ENCODE data around the gene VASH2. TPM values are rescaled to one million over a fixed set of nuclear protein-coding genes. Genes with fewer than 3 reads are reported as not detected.

VASH2 gene
- total RNA-seq, 1 experiment from 2014 or later: not detected

DNA sequence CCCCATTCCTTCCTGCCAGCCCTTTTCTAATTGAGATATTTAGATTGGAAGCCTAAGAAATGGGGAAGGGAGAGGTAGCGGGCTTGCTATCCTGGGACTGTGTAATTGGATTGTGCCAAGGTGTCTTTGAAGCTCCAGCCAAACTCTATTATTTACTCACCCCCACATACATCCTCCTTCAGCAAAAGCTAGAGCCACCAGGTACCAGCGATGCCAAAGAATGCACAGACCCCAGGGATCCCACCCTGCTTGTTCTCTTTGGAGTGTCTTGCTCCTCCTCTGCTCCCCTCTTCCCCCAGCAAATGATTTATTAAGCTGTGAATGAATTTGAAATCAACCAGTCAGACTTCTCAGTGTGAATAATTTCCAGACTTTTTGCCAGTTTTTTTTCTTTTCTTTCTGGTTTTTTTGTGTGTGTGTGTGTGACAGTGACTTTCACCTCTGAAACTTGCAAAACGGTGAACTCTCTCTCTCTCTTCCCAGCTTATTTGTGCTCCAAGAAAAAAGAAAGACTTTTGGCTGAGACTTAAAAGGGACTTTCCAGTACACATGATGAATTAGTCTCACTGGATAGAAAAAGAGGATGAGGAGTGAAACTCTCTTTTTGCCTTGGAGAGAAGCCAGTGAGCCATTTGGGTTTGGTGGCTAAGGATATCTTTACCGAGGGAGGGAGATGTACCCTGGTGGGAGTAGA is 1.8 kb downstream of the VASH2 start:
- Mint-ChIP-seq H3K9me3 (ENCODE audit: unreplicated experiment) (no peaks in the 10 kb centered on the region), H3K36me3 (ENCODE audit: insufficient read depth, unreplicated experiment) (no peaks in the 10 kb centered on the region), H3K27ac (ENCODE audit: low read depth, unreplicated experiment) (no peak overlapping the region), H3K27me3 (ENCODE audit: insufficient read depth, unreplicated experiment) (peaks cover 33% of the 10 kb centered on the region), H3K4me1 (ENCODE audit: insufficient read depth, unreplicated experiment) (no peaks in the 10 kb centered on the region), H3K4me3 (ENCODE audit: unreplicated experiment) (peak overlapping the region; percentile 21)
- no peak for DNase-seq (ENCODE audit: unreplicated experiment)
- TF ChIP-seq, protein P1, sequence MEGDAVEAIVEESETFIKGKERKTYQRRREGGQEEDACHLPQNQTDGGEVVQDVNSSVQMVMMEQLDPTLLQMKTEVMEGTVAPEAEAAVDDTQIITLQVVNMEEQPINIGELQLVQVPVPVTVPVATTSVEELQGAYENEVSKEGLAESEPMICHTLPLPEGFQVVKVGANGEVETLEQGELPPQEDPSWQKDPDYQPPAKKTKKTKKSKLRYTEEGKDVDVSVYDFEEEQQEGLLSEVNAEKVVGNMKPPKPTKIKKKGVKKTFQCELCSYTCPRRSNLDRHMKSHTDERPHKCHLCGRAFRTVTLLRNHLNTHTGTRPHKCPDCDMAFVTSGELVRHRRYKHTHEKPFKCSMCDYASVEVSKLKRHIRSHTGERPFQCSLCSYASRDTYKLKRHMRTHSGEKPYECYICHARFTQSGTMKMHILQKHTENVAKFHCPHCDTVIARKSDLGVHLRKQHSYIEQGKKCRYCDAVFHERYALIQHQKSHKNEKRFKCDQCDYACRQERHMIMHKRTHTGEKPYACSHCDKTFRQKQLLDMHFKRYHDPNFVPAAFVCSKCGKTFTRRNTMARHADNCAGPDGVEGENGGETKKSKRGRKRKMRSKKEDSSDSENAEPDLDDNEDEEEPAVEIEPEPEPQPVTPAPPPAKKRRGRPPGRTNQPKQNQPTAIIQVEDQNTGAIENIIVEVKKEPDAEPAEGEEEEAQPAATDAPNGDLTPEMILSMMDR (IDR thresholded peaks at IDR 0.05; ENCODE audit: unreplicated experiment): no peak
- intact Hi-C loops (cut with micrococcal nuclease): loop anchor here (2.0 kb wide), 1 partner anchor 43 kb away; no protein-coding TSS in a partner anchor
- ChIA-PET POLR2A (interaction anchor here (0.9 to 2.3 kb wide), 2 partner anchors 94 to 161 kb away, joined by 4 to 10 read pairs; partner anchors contain the start of genes FLVCR1, NSL1 and TATDN3), CTCF (interaction anchor here (0.5 to 1.6 kb wide), 4 partner anchors 11 to 95 kb away, joined by 3 to 5 read pairs (median 3); no protein-coding TSS in a partner anchor)
- BruUV-seq (replicated peaks): no TSS peak

DNA sequence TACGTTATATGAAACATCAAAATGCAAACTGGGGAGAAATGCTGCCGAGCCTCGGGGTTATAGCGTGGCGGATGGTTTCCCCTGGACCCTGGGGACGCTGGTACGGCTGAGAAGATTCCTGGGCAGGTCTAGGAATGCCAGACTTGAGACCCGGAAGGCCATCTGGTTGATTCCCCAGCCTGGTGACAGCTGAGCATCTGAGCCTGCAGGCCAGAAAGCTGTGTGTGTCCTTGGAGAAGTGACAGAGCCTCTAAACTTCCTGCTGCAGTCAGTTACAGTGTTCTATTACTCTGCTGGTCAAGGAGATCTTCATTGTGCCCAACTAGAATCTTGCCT is 2.3 kb downstream of the VASH2 start:
- POLR2A ChIA-PET: interaction anchor here (0.9 kb wide), 1 partner anchor 161 kb away, joined by 4 read pairs; the partner anchor contains the start of genes NSL1 and TATDN3
- Mint-ChIP-seq H3K4me3 (ENCODE audit: unreplicated experiment) (no peak overlapping the region), H3K9me3 (ENCODE audit: unreplicated experiment) (no peaks in the 10 kb centered on the region), H3K27ac (ENCODE audit: low read depth, unreplicated experiment) (no peak overlapping the region), H3K36me3 (ENCODE audit: insufficient read depth, unreplicated experiment) (no peaks in the 10 kb centered on the region), H3K4me1 (ENCODE audit: insufficient read depth, unreplicated experiment) (no peaks in the 10 kb centered on the region), H3K27me3 (ENCODE audit: insufficient read depth, unreplicated experiment) (peaks cover 33% of the 10 kb centered on the region)
- DNase-seq (ENCODE audit: unreplicated experiment): no peak
- TF ChIP-seq, protein P1 (IDR thresholded peaks at IDR 0.05; ENCODE audit: unreplicated experiment): no peak
- BruUV-seq (replicated peaks): no TSS peak
- intact Hi-C loops (cut with micrococcal nuclease): no loop called here
- CTCF ChIA-PET: no interaction called here

DNA sequence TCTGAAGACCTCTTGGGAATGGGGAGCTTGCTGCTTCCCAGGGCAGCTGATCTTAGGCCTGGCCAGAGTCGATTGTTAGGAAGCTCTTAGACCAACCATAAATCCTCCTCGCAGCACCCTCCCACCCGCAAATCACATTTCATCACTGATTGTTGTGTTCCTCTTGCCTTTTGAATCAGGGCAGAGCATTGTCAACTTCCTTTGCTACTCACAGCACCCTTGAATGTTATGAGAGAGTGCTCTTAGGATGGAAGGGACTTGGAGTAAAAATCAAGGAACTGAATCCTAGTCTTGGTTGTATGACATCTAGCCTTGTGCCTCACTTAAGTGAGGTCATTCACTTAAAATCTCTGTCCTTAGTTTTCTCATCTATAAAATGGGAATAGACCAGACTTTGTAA is 3.0 kb downstream of the VASH2 start:
- no peaks in the 10 kb centered on the region for H3K36me3 Mint-ChIP-seq (ENCODE audit: insufficient read depth, unreplicated experiment)
- ChIA-PET CTCF (interaction anchor here (1.0 to 1.8 kb wide), 7 partner anchors 12 to 204 kb away, joined by 4 to 8 read pairs (median 4); no protein-coding TSS in a partner anchor), POLR2A (interaction anchor here (1.0 to 1.1 kb wide), 2 partner anchors 10 to 25 kb away, joined by 3 read pairs; no protein-coding TSS in a partner anchor)
- no peak overlapping the region for H3K27ac Mint-ChIP-seq (ENCODE audit: low read depth, unreplicated experiment)
- H3K9me3 Mint-ChIP-seq (ENCODE audit: unreplicated experiment): no peaks in the 10 kb centered on the region
- BruUV-seq (replicated peaks): no TSS peak
- intact Hi-C loops (cut with micrococcal nuclease): no loop called here
- H3K27me3 Mint-ChIP-seq (ENCODE audit: insufficient read depth, unreplicated experiment): peaks cover 33% of the 10 kb centered on the region
- H3K4me1 Mint-ChIP-seq (ENCODE audit: insufficient read depth, unreplicated experiment): no peaks in the 10 kb centered on the region
- no peak overlapping the region for H3K4me3 Mint-ChIP-seq (ENCODE audit: unreplicated experiment)
- TF ChIP-seq, protein P1 (IDR thresholded peaks at IDR 0.05; ENCODE audit: unreplicated experiment): no peak
- DNase-seq (ENCODE audit: unreplicated experiment): no peak

DNA sequence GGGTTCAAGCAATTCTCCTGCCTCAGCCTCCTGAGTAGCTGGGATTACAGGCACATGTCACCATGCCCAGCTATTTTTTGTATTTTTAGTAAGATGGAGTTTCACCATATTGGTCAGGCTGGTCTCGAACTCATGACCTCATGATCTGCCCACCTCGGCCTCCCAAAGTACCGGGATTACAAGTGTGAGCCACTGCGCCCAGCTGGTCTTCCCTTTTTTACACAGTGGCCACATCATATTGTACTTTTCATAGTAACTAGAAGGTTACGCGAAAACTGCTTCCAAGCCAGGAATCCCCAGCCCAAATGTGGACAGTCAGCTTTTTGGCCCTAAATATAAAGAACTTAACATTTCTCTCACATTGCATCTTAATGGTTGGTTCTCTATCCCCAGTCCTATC is 4.2 kb downstream of the VASH2 start:
- intact Hi-C loops (cut with micrococcal nuclease): no loop called here
- ChIA-PET CTCF (interaction anchor here (0.7 to 1.8 kb wide), 6 partner anchors 11 to 205 kb away, joined by 3 to 6 read pairs (median 4); no protein-coding TSS in a partner anchor), POLR2A (interaction anchor here (0.9 to 1.4 kb wide), 3 partner anchors 12 to 26 kb away, joined by 3 to 5 read pairs (median 4); no protein-coding TSS in a partner anchor)
- H3K4me3 Mint-ChIP-seq (ENCODE audit: unreplicated experiment): no peak overlapping the region
- no peak overlapping the region for H3K27ac Mint-ChIP-seq (ENCODE audit: low read depth, unreplicated experiment)
- H3K36me3 Mint-ChIP-seq (ENCODE audit: insufficient read depth, unreplicated experiment): no peaks in the 10 kb centered on the region
- no TSS peak for BruUV-seq (replicated peaks)
- H3K27me3 Mint-ChIP-seq (ENCODE audit: insufficient read depth, unreplicated experiment): peaks cover 33% of the 10 kb centered on the region
- no peaks in the 10 kb centered on the region for H3K4me1 Mint-ChIP-seq (ENCODE audit: insufficient read depth, unreplicated experiment)
- DNase-seq (ENCODE audit: unreplicated experiment): no peak
- H3K9me3 Mint-ChIP-seq (ENCODE audit: unreplicated experiment): no peaks in the 10 kb centered on the region
- TF ChIP-seq, protein P1 (IDR thresholded peaks at IDR 0.05; ENCODE audit: unreplicated experiment): no peak

Data from MCF 10A (cell line).